Stimulated activated CD8-positive, alpha-beta memory T cell treated with anti-CD3 and anti-CD28 coated beads, Interleukin-15, amount 100 ng/mL, for 48 hours (primary cell): ENCODE data around the gene GSTT4.
"Not testable (repeated sequence)": the region's sequence is repeated elsewhere in the genome, so short reads cannot be mapped to it uniquely, and the experiment has no call there.

Experiments
- DNase-seq, 2 donors: peaks; one replicate each; pipeline ENCODE4 v3.0.0-alpha.2; 2020; ENCODE audit warnings: low read depth in 2 of 2

The GSTT4 gene

DNA sequence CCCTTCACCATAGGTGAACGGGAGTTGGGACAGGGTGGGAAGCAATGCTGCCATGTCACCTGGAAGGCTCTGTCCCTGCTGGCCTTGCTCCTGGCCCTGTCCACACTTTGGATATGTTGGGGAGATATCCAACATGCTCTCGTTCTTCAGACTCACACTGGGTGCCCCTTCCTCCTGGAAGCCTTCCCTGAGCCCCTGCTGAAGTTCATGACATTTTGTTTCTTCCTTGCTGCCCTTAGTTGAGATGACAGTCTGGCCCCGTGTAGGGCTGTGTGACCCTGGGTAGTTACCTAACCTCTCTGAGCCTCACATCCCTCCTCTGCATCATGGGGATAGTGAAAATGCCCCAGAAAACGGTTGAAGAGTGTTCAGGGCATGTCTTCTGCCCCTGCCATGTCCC is 51.8 kb downstream of the GSTT4 start:
- not testable (repeated sequence) for DNase-seq

DNA sequence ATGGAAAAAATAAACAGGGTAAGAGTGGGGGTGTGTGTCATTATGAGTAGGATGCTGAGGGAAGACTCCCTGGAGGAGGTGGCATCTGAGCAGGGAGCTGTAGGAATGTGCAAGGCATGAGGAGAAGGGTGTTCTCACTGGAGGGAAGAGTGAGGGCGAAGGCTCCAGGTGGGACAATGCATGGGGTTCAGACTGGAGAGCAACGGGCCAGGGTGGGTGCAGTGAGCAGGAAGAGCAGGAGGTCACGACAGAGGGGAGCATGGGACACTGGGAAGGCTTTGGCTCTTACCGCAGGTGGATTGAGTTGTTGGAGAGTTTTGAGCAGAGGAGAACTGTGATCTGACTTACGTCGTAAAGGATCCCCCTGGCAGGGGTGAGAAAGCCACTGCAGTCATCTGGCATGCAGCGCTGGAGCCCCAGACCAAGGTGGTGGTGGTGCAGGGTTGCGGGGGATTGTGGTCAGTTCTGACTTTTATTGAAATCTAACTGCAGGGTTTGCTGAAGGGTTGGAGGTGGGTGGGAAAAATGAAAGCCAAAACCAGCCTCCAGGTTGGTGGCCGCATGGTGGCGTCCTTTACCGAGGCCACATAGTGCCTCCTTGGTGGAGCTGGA is 52.4 kb downstream of the GSTT4 start:
- not testable (repeated sequence) for DNase-seq

DNA sequence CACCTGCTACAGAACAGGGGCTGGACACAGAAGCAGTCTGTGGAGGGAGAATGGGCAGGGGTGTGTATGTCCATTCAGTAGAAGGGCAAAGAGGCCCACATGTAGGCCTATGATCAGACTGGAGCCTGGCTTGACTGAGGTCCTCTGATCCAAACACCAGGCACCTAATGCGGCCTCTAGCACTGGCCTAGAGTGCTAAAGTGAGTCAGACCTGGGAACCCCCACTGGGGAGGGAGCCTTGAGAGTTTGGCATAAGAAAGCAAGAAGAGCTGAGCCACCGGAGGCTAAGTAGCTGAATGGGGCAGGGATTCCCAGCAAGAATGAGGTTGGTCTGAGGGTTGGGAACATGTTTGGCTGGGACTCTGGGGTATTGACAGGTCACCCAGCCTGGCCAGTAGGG is 53.9 kb downstream of the GSTT4 start:
- not testable (repeated sequence) for DNase-seq

DNA sequence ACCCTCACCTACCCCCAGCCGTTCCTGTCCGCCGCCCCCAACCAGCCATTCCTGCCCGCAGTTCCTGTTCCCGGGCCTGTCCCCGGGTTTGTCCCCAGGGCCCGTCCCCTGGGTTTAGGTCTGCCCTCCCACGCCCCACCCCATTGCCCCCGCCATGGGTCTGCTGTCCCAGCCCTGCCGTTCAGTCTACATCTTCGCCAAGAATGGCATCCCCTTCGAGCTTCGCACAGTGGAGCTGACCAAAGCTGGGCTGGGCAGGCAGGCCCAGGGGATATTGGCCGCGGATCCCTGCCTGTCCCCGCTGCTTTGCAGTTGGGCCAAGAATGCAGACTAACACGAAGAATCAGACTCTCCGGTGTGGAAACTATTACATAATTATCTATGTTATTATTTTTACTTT is 55.5 kb downstream of the GSTT4 start:
- DNase-seq: not testable (repeated sequence)
